CD14-positive monocyte (primary cell): Measurements from ENCODE around the gene ZBTB38. TPM values are rescaled to one million over a fixed set of nuclear protein-coding genes. Genes with fewer than 3 reads are reported as not detected.

Source experiments
- DNase-seq, 3 donors: peaks; one replicate each; pipeline ENCODE4 v3.0.0-alpha.2; 2011 to 2022
- H2AFZ ChIP-seq: 2 replicates; pipeline ENCODE4 v1.6.0; 2012; ENCODE audit warnings: mild to moderate bottlenecking, low read depth, low read length, inconsistent platforms; ENCODE audit not compliant: insufficient read depth, poor library complexity, severe bottlenecking
- H3K27ac ChIP-seq, 2 donors: 1 replicate in 1 of 2; 2 replicates in 1 of 2; pipeline ENCODE4 v1.5.1; 2012 to 2013; ENCODE audit warnings: low read length in 2 of 2, control low read depth in 1 of 2, inconsistent platforms in 1 of 2, low read depth in 1 of 2, mild to moderate bottlenecking in 1 of 2
- H3K27me3 ChIP-seq, 2 donors: one replicate each; pipeline versions ENCODE4 v1.6.0 to v1.6.1; 2011 to 2013; ENCODE audit warnings: low read length in 2 of 2; ENCODE audit not compliant: control insufficient read depth in 2 of 2, insufficient read depth in 2 of 2
- H3K36me3 ChIP-seq, 2 donors: replicated peaks in 1 of 2; 1 replicate in 1 of 2; 2 replicates in 1 of 2; pipeline versions ENCODE4 v1.5.1 to v1.6.1; 2012 to 2013; ENCODE audit warnings: low read length in 2 of 2, control low read depth in 1 of 2, inconsistent platforms in 1 of 2, mild to moderate bottlenecking in 1 of 2; ENCODE audit not compliant: insufficient read depth in 2 of 2, control insufficient read depth in 1 of 2
- H3K4me1 ChIP-seq, 2 donors: 1 replicate in 1 of 2; 2 replicates in 1 of 2; pipeline versions ENCODE4 v1.5.1 to v1.6.1; 2012 to 2013; ENCODE audit warnings: low read length in 2 of 2, control low read depth in 1 of 2, inconsistent platforms in 1 of 2, mild to moderate bottlenecking in 1 of 2, moderate library complexity in 1 of 2; ENCODE audit not compliant: insufficient read depth in 2 of 2, control insufficient read depth in 1 of 2
- H3K4me2 ChIP-seq: replicated peaks from 2 replicates; pipeline ENCODE3; 2012; ENCODE audit warnings: low read length, moderate library complexity, mild to moderate bottlenecking; ENCODE audit not compliant: poor library complexity, severe bottlenecking; ENCODE audit errors: extremely low read depth
- H3K4me3 ChIP-seq, 3 experiments: fragments of 200-600 bp in 1 of 3; sonication (generic) in 1 of 3; replicated peaks in 1 of 3; 1 replicate in 2 of 3; 2 replicates in 1 of 3; pipeline ENCODE4 v1.5.1; 2011 to 2013; ENCODE audit warnings: low read length in 3 of 3, mild to moderate bottlenecking in 3 of 3, control low read depth in 2 of 3, low read depth in 2 of 3, inconsistent platforms in 1 of 3, moderate library complexity in 1 of 3
- H3K79me2 ChIP-seq: 2 replicates; pipeline ENCODE4 v1.6.0; 2012; ENCODE audit warnings: mild to moderate bottlenecking, control low read depth, inconsistent platforms, low read length, moderate library complexity; ENCODE audit not compliant: insufficient read depth
- H3K9ac ChIP-seq: 2 replicates; pipeline ENCODE4 v1.6.0; 2017; ENCODE audit warnings: low read length, mild to moderate bottlenecking; ENCODE audit not compliant: insufficient read depth, poor library complexity, severe bottlenecking
- H3K9me3 ChIP-seq, 2 donors: replicated peaks in 1 of 2; 1 replicate in 1 of 2; 2 replicates in 1 of 2; pipeline versions ENCODE4 v1.5.1 to v1.6.1; 2012 to 2013; ENCODE audit warnings: low read length in 2 of 2, control low read depth in 1 of 2; ENCODE audit not compliant: control insufficient read depth in 1 of 2, insufficient read depth in 1 of 2
- H4K20me1 ChIP-seq: 2 replicates; pipeline ENCODE4 v1.6.0; 2012; ENCODE audit warnings: mild to moderate bottlenecking, low read length, control low read depth, moderate library complexity; ENCODE audit not compliant: insufficient read depth
- H3K27ac Mint-ChIP-seq, 7 donors: one replicate each; pipeline ENCODE4 v1.8.0; 2020; ENCODE audit warnings: mild to moderate bottlenecking in 7 of 7, mixed read lengths in 7 of 7, moderate library complexity in 6 of 7, inconsistent platforms in 2 of 7
- H3K27me3 Mint-ChIP-seq, 3 donors: one replicate each; pipeline ENCODE4 v1.8.0; 2021 to 2022; ENCODE audit warnings: low read depth in 3 of 3, mild to moderate bottlenecking in 3 of 3, mixed read lengths in 3 of 3, moderate library complexity in 3 of 3, inconsistent platforms in 1 of 3
- H3K36me3 Mint-ChIP-seq, 2 donors: one replicate each; pipeline ENCODE4 v1.8.0; 2020; ENCODE audit warnings: mixed read lengths in 2 of 2, inconsistent platforms in 1 of 2, mild to moderate bottlenecking in 1 of 2
- H3K4me1 Mint-ChIP-seq: one replicate; pipeline ENCODE4 v1.8.0; 2020; ENCODE audit warnings: mild to moderate bottlenecking, mixed read lengths
- H3K4me3 Mint-ChIP-seq, 2 donors: one replicate each; pipeline ENCODE4 v1.8.0; 2020; ENCODE audit warnings: mild to moderate bottlenecking in 2 of 2, mixed read lengths in 2 of 2, moderate library complexity in 1 of 2
- H3K9me3 Mint-ChIP-seq, 7 donors: one replicate each; pipeline ENCODE4 v1.8.0; 2020 to 2022; ENCODE audit warnings: mixed read lengths in 7 of 7, mild to moderate bottlenecking in 6 of 7, moderate library complexity in 6 of 7, inconsistent platforms in 2 of 7
- WGBS: methylation state at CpG from one replicate; pipeline ENCODE4 v1.1.5; 2013; ENCODE audit warnings: missing lambda C conversion rate; ENCODE audit not compliant: insufficient coverage; 5-methylcytosine and 5-hydroxymethylcytosine counted together
- intact Hi-C, 2 donors: fragments of 100-400 bp; cut with micrococcal nuclease; formaldehyde crosslinking; loops; one replicate each; pipeline versions ENCODE4 v1.15.0 to v1.15.1; 2023
- polyA plus RNA-seq, 3 donors: library from polyadenylated mRNA; depleted of rRNA in 1 of 3; unstranded in 2 of 3; stranded (reverse) in 1 of 3; fragments of 300-500 nt in 2 of 3; fragments of >200 nt in 1 of 3; fragmentation: Illumina TruSeq in 2 of 3; gene quantifications; 1 replicate in 2 of 3; 2 replicates in 1 of 3; pipeline ENCODE4 v1.2.3, GENCODE V29; 2012 to 2021
- TF ChIP-seq, protein P1 (sequence below): fragments of 200-600 bp; IDR thresholded peaks from one replicate; pipeline ENCODE4 v1.8.0; 2022; ENCODE audit warnings: antibody characterized with exemption, mild to moderate bottlenecking

The ZBTB38 gene
- polyA plus RNA-seq, 3 donors: 3.9 to 28.5 (median 19.0) TPM

DNA sequence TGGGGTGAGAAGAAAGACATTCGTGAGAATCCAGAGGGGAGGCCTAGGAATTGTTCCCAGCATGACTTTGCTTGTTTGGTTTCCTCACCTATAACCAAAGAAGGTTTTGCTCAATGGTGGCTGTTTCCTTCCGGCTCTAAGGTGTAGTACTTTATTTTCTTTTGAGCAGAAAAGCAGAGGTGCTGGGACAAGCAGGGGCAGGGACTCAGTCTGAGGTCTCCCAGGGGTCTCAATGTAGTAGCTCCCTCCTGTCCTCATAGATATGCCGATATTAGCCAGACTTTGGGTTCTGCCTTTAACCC, 41.6 kb downstream of the ZBTB38 start:
- no CpG with 5 or more reads among the region's 3 CpGs for WGBS
- Mint-ChIP-seq H3K27ac (peak overlapping the region in 2 of 7 donors; percentile 44 to 67), H3K4me1 (peaks cover 26% of the 10 kb centered on the region), H3K27me3 (peaks cover 0 to 4% (median 0%) of the 10 kb centered on the region in 3 donors), H3K9me3 (no peaks in the 10 kb centered on the region), H3K36me3 (peaks cover 60 to 61% of the 10 kb centered on the region in 2 donors), H3K4me3 (no peak overlapping the region)
- Histone ChIP-seq H3K9me3 (no peaks in the 10 kb centered on the region), H3K4me3 (no peak overlapping the region), H4K20me1 (no peaks in the 10 kb centered on the region), H3K36me3 (peaks cover 26 to 48% of the 10 kb centered on the region in 2 donors), H2AFZ (no peak overlapping the region), H3K27me3 (no peaks in the 10 kb centered on the region), H3K9ac (no peak overlapping the region), H3K4me1 (peaks cover 12 to 19% of the 10 kb centered on the region in 2 donors), H3K27ac (peak overlapping the region in 1 of 2 donors; percentile 9), H3K79me2 (no peaks in the 10 kb centered on the region), H3K4me2 (no peak overlapping the region)
- no peak for DNase-seq
- TF ChIP-seq, protein P1, sequence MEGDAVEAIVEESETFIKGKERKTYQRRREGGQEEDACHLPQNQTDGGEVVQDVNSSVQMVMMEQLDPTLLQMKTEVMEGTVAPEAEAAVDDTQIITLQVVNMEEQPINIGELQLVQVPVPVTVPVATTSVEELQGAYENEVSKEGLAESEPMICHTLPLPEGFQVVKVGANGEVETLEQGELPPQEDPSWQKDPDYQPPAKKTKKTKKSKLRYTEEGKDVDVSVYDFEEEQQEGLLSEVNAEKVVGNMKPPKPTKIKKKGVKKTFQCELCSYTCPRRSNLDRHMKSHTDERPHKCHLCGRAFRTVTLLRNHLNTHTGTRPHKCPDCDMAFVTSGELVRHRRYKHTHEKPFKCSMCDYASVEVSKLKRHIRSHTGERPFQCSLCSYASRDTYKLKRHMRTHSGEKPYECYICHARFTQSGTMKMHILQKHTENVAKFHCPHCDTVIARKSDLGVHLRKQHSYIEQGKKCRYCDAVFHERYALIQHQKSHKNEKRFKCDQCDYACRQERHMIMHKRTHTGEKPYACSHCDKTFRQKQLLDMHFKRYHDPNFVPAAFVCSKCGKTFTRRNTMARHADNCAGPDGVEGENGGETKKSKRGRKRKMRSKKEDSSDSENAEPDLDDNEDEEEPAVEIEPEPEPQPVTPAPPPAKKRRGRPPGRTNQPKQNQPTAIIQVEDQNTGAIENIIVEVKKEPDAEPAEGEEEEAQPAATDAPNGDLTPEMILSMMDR: no peak
- intact Hi-C loops: no loop called here

DNA sequence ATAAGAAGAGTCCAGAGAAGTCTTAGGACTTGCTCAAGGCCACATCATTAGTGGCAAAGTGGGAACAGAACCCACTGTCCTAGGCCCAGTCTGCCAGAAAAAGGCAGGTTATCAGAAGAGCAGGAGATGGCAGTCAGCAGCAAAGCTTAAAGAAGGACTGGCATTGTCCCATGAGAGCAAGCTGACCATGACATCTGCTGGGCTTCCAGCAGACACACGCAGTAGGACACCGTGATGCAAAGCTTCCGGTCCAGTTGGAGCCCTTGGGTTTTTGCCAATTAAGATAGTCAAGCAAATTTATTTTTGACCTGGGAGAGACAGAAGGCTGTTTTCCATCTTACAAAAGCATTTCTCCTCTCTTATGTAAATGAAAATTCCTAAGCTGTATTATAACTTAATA, 42.1 kb downstream of the ZBTB38 start:
- Histone ChIP-seq H3K4me2 (no peak overlapping the region), H3K36me3 (peaks cover 29 to 48% of the 10 kb centered on the region in 2 donors), H3K27ac (peak overlapping the region in 1 of 2 donors; percentile 9), H3K4me3 (no peak overlapping the region), H2AFZ (no peak overlapping the region), H3K4me1 (peaks cover 12 to 19% of the 10 kb centered on the region in 2 donors), H3K9me3 (no peaks in the 10 kb centered on the region), H3K79me2 (no peaks in the 10 kb centered on the region), H4K20me1 (no peaks in the 10 kb centered on the region), H3K27me3 (no peaks in the 10 kb centered on the region), H3K9ac (no peak overlapping the region)
- peak overlapping the region in 2 of 7 donors; percentile 28 to 49 for H3K27ac Mint-ChIP-seq
- 80% methylated on average over 3 of the region's 3 CpGs for WGBS
- intact Hi-C loops: no loop called here
- peaks cover 61 to 62% of the 10 kb centered on the region in 2 donors for H3K36me3 Mint-ChIP-seq
- H3K27me3 Mint-ChIP-seq: peaks cover 0 to 4% (median 0%) of the 10 kb centered on the region in 3 donors
- DNase-seq: no peak
- no peak overlapping the region for H3K4me3 Mint-ChIP-seq
- peaks cover 26% of the 10 kb centered on the region for H3K4me1 Mint-ChIP-seq
- H3K9me3 Mint-ChIP-seq: no peaks in the 10 kb centered on the region
- TF ChIP-seq, protein P1: no peak
